Stromal cell of bone marrow (primary cell): ENCODE data around the gene TSPAN9.
A peak's percentile ranks its signal among the peaks of the same experiment; 100 is the strongest.

ENCODE experiments used
- DNase-seq: peaks from one replicate; pipeline ENCODE4 v3.0.0-alpha.2; 2012; ENCODE audit warnings: low read depth

Gene TSPAN9

GRCh38 chr12:3167636-3168035 lies 90.5 kb downstream of the TSPAN9 start:
- DNase-seq = no peak

GRCh38 chr12:3168223-3169221 lies 91.3 kb downstream of the TSPAN9 start:
- peak; percentile 60 for DNase-seq

GRCh38 chr12:3170423-3171194 lies 93.4 kb downstream of the TSPAN9 start:
- peak; percentile 50 for DNase-seq

- no peak for DNase-seq
These were observed 94.0 kb downstream of the TSPAN9 start for GRCh38 chr12:3171195-3171591.

- no peak for DNase-seq
These were observed 95.2 kb downstream of the TSPAN9 start for GRCh38 chr12:3172124-3173007.

- no peak for DNase-seq
These were observed 95.9 kb downstream of the TSPAN9 start for GRCh38 chr12:3173008-3173553.

- no peak for DNase-seq
These were observed 96.7 kb downstream of the TSPAN9 start for GRCh38 chr12:3173912-3174311.

- no peak for DNase-seq
These were observed 98.1 kb downstream of the TSPAN9 start for GRCh38 chr12:3175238-3175637.

GRCh38 chr12:3176754-3177153 lies 99.6 kb downstream of the TSPAN9 start:
- no peak for DNase-seq

GRCh38 chr12:3177778-3178425 lies 100.7 kb downstream of the TSPAN9 start:
- DNase-seq = no peak

- no peak for DNase-seq
These were observed 101.6 kb downstream of the TSPAN9 start for GRCh38 chr12:3178671-3179313.

GRCh38 chr12:3179731-3180130 lies 102.6 kb downstream of the TSPAN9 start:
- DNase-seq = no peak

- DNase-seq = no peak
These were observed 105.2 kb downstream of the TSPAN9 start for GRCh38 chr12:3182426-3182825.

- no peak for DNase-seq
These were observed 107.3 kb downstream of the TSPAN9 start for GRCh38 chr12:3184485-3184884.

- no peak for DNase-seq
These were observed 108.2 kb downstream of the TSPAN9 start for GRCh38 chr12:3185260-3185870.

GRCh38 chr12:3186546-3187215 lies 109.5 kb downstream of the TSPAN9 start:
- DNase-seq = no peak

GRCh38 chr12:3187846-3188770 lies 110.9 kb downstream of the TSPAN9 start:
- DNase-seq = no peak

GRCh38 chr12:3189282-3189681 lies 112.1 kb downstream of the TSPAN9 start:
- DNase-seq = no peak
